Aorta (tissue), 5 donors: ENCODE measurements around the gene PTHLH. TPM values are rescaled to one million over a fixed set of nuclear protein-coding genes. Genes with fewer than 3 reads are reported as not detected.

Experiments
- ATAC-seq: fragments of 200-7000 bp; cut with Tn5 transposase; one replicate; pipeline ENCODE4 v1.9.1; 2022; ENCODE audit warnings: moderate library complexity; ENCODE audit not compliant: low FRiP score
- DNase-seq, 2 donors: peaks; one replicate each; pipeline ENCODE4 v3.0.0-alpha.2; 2020
- H3K27ac ChIP-seq, 2 donors: one replicate each; pipeline ENCODE4 v1.5.1; 2013; ENCODE audit warnings: low read length in 2 of 2, mild to moderate bottlenecking in 2 of 2, moderate library complexity in 2 of 2, control low read depth in 1 of 2, inconsistent platforms in 1 of 2, low read depth in 1 of 2
- H3K27me3 ChIP-seq, 2 donors: one replicate each; pipeline ENCODE4 v1.6.1; 2013; ENCODE audit warnings: control low read depth in 1 of 2, low read length in 1 of 2, mild to moderate bottlenecking in 1 of 2, moderate library complexity in 1 of 2; ENCODE audit not compliant: insufficient read depth in 2 of 2, control insufficient read depth in 1 of 2
- H3K36me3 ChIP-seq, 2 donors: one replicate each; pipeline ENCODE4 v1.6.1; 2013; ENCODE audit warnings: control low read depth in 1 of 2, low read length in 1 of 2, mild to moderate bottlenecking in 1 of 2; ENCODE audit not compliant: insufficient read depth in 2 of 2, control insufficient read depth in 1 of 2
- H3K4me1 ChIP-seq, 2 donors: one replicate each; pipeline ENCODE4 v1.6.1; 2013; ENCODE audit warnings: low read length in 2 of 2, control low read depth in 1 of 2, mild to moderate bottlenecking in 1 of 2, moderate library complexity in 1 of 2; ENCODE audit not compliant: insufficient read depth in 2 of 2, control insufficient read depth in 1 of 2
- H3K4me3 ChIP-seq, 2 donors: one replicate each; pipeline ENCODE4 v1.5.1; 2013; ENCODE audit warnings: low read length in 2 of 2, control low read depth in 1 of 2, mild to moderate bottlenecking in 1 of 2
- H3K9me3 ChIP-seq: one replicate; pipeline ENCODE4 v1.6.1; 2013; ENCODE audit warnings: mild to moderate bottlenecking, low read length; ENCODE audit not compliant: control insufficient read depth
- WGBS, 2 donors: extraction: QIAGEN DNeasy Blood & Tissue Kit; methylation state at CpG; one replicate each; pipeline ENCODE4 v1.1.7; 2013; 5-methylcytosine and 5-hydroxymethylcytosine counted together
- intact Hi-C, 2 donors: fragments of 100-400 bp; cut with DNase I; formaldehyde crosslinking; loops; one replicate each; pipeline versions ENCODE4 v1.14.2 to v1.15.0; 2022
- polyA plus RNA-seq, 2 donors: library from polyadenylated mRNA; stranded (reverse); fragments of 200-250 nt; gene quantifications; one replicate each; pipeline ENCODE4 v1.2.3, GENCODE V29; 2013
- total RNA-seq, 2 donors: library from RNA; stranded (reverse); fragmentation: NEBNext Ultra II Directional; extraction: Animal tissue kit (Norgen Biotek cat#: 25700); gene quantifications; one replicate each; pipeline ENCODE4 v1.2.1, GENCODE V29; 2021
- donor health status: healthy with polysubstance abuse.
- donor health status: Bipolar disorder and iron deficiency.
- donor health status: DM: no; HTN: no; CAD: no.
- donor health status: DM: no; HTN: no; CAD: no.
- donor health status: DM: yes; HTN: yes; CAD: no.

PTHLH gene
- total and polyA plus RNA-seq, 4 donors: 2.3 to 7.1 (median 4.5) TPM

GRCh38 chr12:27919671-27920235 lies 52.8 kb downstream of the PTHLH start:
- Histone ChIP-seq H3K9me3 (no peaks in the 10 kb centered on the region), H3K4me3 (no peak overlapping the region), H3K27ac (no peak overlapping the region), H3K36me3 (no peaks in the 10 kb centered on the region), H3K4me1 (peaks cover 0 to 3% of the 10 kb centered on the region in 2 donors), H3K27me3 (no peaks in the 10 kb centered on the region)
- ATAC-seq (no peak), DNase-seq (no peak)
- intact Hi-C loops: no loop called here
- 82 to 88% methylated on average over 7 of the region's 7 CpGs for WGBS, 2 donors

GRCh38 chr12:27915536-27915935 lies 57.0 kb downstream of the PTHLH start:
- H3K36me3 ChIP-seq: no peaks in the 10 kb centered on the region
- intact Hi-C loops: no loop called here
- DNase-seq: no peak
- 92 to 96% methylated on average over 1 of the region's 1 CpG for WGBS, 2 donors
- no peak for ATAC-seq
- H3K27ac ChIP-seq: no peak overlapping the region
- no peaks in the 10 kb centered on the region for H3K4me1 ChIP-seq
- no peak overlapping the region for H3K4me3 ChIP-seq
- H3K9me3 ChIP-seq: no peaks in the 10 kb centered on the region
- no peaks in the 10 kb centered on the region for H3K27me3 ChIP-seq

GRCh38 chr12:27915021-27915420 lies 57.5 kb downstream of the PTHLH start:
- Histone ChIP-seq H3K9me3 (no peaks in the 10 kb centered on the region), H3K36me3 (no peaks in the 10 kb centered on the region), H3K4me1 (no peaks in the 10 kb centered on the region), H3K4me3 (no peak overlapping the region), H3K27me3 (no peaks in the 10 kb centered on the region), H3K27ac (no peak overlapping the region)
- DNase-seq (no peak), ATAC-seq (no peak)
- 21 to 23% methylated on average over 3 of the region's 3 CpGs for WGBS, 2 donors
- intact Hi-C loops: no loop called here

GRCh38 chr12:27913999-27914614 lies 58.4 kb downstream of the PTHLH start:
- intact Hi-C loops: no loop called here
- H3K4me1 ChIP-seq: no peaks in the 10 kb centered on the region
- ATAC-seq (no peak), DNase-seq (no peak)
- no peak overlapping the region for H3K27ac ChIP-seq
- no peak overlapping the region for H3K4me3 ChIP-seq
- H3K27me3 ChIP-seq: no peaks in the 10 kb centered on the region
- no peaks in the 10 kb centered on the region for H3K36me3 ChIP-seq
- WGBS, 2 donors: 3 to 8% methylated on average over 4 of the region's 4 CpGs
- H3K9me3 ChIP-seq: no peaks in the 10 kb centered on the region

GRCh38 chr12:27911397-27911796 lies 61.1 kb downstream of the PTHLH start:
- no peaks in the 10 kb centered on the region for H3K36me3 ChIP-seq
- H3K4me3 ChIP-seq: no peak overlapping the region
- H3K4me1 ChIP-seq: no peaks in the 10 kb centered on the region
- ATAC-seq (no peak), DNase-seq (no peak)
- H3K9me3 ChIP-seq: no peaks in the 10 kb centered on the region
- H3K27ac ChIP-seq: no peak overlapping the region
- intact Hi-C loops: no loop called here
- no peaks in the 10 kb centered on the region for H3K27me3 ChIP-seq
- WGBS, 2 donors: 90% methylated on average over 3 of the region's 3 CpGs

Other genes with a start within 250 kb of the PTHLH start
- 10 to 100 TPM; 57.3 to 58.7 TPM for gene KLHL42, start 192.5 kb downstream of the PTHLH start, total RNA-seq
- gene KLHL42, start 192.5 kb downstream of the PTHLH start, polyA plus RNA-seq: 10 to 100 TPM; 14.4 to 21.8 TPM
- not detected for gene MANSC4, start 192.5 kb downstream of the PTHLH start, total RNA-seq
- gene MANSC4, start 192.5 kb downstream of the PTHLH start, polyA plus RNA-seq: under 1 TPM in 1 of 2 donors, not detected in 1; 0.49 TPM
- 10 to 100 TPM; 27.5 to 30.1 TPM for gene CCDC91, start 217.7 kb upstream of the PTHLH start, total RNA-seq
- 10 to 100 TPM; 19.8 to 29.9 TPM for gene CCDC91, start 217.7 kb upstream of the PTHLH start, polyA plus RNA-seq